ENCODE results near the gene SLC5A6.
"Not testable (repeated sequence)": the region's sequence is repeated elsewhere in the genome, so short reads cannot be mapped to it uniquely, and the experiment has no call there.

Gene SLC5A6

GRCh38 chr2:27204566-27204965 lies 7.5 kb downstream of the SLC5A6 start:
- no peak for DNase-seq (ENCODE audit: low read depth)

DNA sequence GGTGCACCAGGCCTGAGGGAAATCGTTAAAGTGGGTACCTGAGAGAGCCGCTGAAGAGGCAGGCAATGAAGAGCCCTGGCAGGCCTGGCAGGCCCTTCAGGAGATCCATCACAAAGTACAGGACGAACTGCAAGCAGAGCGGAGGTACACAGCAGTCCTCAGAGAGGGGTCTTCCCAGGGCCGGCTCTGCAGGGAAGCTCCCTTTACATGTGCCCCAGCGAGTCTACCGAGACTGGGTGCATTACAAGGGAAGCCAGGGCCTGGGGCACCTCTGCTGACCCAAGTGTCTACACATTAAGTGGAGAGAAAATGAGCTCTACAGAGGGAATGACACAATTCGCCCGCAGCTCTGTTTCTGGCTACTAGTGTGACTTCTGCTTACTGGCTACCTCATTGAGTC lies 8.3 kb downstream of the SLC5A6 start:
- DNase-seq (ENCODE audit: low read depth) = no peak

DNA sequence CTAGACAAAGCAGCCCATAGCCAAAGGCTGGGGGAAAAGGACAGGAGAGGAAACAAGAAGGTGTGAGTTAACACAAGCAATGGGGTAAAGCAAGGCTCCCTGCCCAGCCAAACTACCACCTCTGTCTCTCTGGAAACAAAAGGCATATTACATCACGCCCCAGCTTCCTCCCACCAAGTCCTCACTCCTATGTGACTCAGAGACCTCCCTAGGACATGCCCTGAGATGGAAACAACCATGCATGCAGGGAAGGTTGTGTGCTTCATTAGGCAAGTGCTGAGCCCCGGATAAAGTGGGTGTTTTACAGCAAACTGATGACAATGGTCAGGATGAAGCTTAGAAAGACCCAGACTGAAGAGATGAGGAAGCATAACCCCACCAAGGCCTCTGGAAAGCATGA lies 9.2 kb downstream of the SLC5A6 start:
- DNase-seq (ENCODE audit: low read depth) = no peak

DNA sequence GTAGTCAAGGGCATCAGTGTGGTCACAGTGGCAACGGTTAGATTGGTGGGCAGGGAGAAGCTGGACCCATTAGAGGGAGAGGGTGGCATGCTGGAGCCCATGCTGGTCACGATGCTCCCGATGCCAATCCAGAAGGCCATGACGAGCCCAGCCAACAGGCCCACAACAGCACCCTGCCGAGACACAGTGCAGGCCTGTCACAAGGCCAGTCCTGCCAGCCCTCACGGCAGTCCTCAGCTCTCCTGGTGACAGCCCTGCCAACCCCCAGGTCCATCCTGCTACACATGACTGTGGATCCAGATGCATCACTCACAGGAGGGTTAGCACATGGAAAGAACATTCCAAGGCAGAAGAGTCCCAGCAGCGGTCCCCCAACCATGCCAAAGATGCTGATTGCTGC lies 10.4 kb downstream of the SLC5A6 start:
- no peak for DNase-seq (ENCODE audit: low read depth)

- DNase-seq (ENCODE audit: low read depth) = no peak
Observed at GRCh38 chr2:27199241-27199640, 12.8 kb downstream of the SLC5A6 start.

DNA sequence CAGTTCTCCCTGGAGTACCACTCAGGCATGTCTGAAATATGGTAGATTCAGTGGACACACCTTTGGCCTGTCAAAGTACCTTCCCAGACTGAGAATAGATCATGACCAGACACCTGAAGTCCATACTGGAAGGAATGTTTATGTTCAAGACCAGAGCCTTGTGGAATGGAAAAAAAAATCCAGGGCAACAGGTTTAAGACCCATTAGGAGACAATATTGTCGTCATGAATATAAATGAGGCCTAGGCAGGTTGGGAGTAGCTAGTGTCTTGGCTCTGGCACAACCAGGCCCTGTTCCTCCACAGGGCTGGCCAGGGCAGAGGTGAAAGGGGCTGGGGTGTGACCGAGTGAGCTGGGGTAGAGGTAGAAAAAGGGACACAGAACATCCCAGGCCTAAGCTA lies 13.4 kb downstream of the SLC5A6 start:
- DNase-seq (ENCODE audit: low read depth) = no peak

DNA sequence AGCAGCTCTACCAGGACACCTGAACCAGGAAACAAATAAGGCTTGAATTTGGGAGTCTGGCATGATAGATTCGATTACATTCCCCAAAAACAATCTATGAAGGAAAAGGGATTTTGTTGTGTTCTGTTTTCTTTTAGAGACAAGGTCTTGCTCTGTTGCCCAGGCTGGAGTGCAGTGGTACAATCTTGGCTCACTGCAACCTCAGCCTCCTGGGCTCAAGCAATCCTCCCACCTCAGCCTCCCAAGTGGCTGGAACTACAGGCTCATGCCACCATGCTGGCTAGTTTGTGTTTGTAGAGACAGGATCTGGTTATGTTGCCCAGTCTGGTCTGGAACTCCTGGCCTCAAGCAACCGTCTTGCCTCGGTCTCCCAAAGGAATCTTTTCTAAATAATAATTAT lies 14.0 kb downstream of the SLC5A6 start:
- not testable (repeated sequence) for DNase-seq (ENCODE audit: low read depth)

GRCh38 chr2:27195799-27196198 lies 16.3 kb downstream of the SLC5A6 start:
- not testable (repeated sequence) for DNase-seq (ENCODE audit: low read depth)

GRCh38 chr2:27194538-27195354 lies 17.3 kb downstream of the SLC5A6 start:
- DNase-seq (ENCODE audit: low read depth) = no peak

DNA sequence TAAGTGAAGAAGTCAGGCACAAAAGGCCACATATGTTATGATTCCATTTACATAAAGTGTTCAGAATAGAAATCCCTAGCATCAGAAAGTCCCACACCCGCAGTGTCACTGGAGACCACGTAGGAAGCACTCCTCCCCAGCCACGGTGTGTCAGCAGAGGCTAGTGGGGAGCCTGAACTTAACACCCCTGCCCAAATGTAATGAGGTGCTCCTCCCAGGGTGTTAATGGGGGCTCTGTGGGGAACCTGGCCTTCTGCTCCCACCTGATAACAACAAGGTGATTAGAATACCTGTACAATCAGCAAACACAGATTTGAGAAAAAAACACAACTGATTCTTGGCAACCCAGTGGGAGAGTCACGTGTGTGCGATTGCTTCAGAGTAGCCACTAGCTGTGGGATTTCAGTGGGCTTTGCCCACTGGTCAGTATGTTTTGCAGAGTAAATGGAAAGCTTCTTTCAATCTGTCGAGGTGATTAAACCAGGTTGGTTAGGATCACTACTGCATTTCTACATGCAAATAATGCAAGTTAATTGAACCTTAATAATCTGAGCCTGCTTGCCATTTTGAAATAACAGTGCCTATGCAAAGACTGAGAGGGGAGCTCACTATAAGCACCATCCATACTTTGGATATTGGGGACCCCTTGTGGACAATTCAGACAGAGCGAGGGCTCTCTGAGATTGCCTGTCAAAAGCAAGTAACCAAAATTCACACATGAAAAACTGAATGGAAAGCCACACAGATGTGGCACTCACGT lies 20.8 kb downstream of the SLC5A6 start:
- DNase-seq (ENCODE audit: low read depth) = no peak

GRCh38 chr2:27189989-27190388 lies 22.1 kb downstream of the SLC5A6 start:
- DNase-seq (ENCODE audit: low read depth) = no peak

DNA sequence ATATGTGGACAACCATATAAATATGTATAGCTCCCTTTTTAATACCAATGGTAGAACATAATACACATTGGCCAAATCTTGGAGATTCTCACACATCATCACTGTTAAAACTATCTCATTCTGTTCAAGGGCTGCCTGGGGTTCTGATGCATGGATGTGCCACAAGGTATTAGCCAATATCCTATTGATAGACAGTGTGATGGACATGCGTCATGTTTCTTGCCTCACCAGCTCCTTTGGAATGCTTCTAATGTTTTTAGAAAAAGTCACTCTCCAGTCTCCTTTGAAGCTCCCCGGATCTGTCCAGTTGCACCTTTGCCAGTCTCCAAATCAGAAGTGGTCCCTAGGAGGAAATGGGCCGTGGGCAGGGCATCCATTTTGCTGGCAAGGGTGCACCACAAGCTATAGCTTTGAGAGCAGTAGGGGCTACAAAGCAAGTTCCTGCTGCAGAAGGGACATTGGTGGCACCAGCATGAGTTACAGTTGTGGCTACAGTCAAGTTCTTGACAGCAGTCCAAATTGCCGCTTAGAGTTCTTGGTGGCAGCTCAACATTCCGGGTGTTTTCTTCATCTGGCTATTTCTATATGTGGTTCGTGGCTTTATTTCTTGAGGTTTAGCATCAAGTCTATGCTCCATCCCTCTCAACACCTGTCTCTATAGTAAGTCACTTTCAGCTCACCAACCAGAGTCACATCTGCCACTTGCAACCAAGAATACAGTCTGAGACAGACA lies 25.3 kb downstream of the SLC5A6 start:
- DNase-seq (ENCODE audit: low read depth) = no peak

DNA sequence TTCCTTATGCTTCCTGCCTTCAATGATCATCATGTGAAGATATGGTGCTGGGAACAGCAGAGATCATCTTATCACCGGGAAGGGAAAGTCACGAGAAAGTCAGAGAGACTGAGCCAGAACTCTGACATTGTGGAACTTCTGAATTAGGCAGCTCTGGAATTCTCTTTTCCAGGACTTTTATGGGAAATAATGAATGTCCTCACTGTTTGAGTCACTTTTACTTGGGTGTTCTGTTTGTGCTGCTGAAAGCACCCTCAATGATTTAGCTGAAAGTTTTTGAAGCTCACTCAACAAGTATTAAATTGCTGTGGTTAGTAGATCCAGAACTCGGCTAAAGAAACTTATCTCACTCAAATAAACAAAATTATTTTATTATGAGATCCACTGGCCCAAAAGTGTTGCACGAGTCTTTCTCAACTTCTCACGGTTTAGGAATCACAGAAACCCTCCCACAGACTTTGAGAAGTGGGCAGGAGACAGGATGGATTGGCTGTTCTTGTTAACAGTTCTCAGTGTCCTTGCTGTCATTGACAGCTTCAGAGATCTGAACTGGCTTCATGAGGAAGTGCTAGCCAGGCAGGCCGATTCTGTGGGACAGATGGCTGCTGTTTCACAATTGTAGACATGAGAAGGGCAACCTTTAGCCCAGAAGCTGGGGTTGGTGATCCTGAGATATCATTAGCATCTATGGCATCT lies 26.6 kb downstream of the SLC5A6 start:
- peak; percentile 71 for DNase-seq (ENCODE audit: low read depth)

DNA sequence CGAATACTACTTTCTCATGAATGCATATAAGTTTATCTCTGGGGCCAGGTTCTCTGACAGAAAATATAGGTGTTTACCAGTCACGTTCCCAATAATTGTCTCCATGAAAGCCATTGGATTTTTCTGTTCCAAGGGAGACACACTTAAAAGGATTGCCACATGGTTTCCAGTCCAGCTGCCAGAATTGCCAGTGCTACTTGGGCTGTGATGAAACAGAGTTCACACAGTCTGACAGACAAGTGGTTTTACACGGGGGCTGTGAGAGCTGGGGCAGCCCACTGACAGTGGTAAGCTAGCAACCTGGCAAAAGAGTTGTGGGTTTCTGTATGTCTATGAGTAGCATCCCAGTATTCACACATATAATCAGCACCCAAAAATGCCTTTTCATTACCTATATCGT lies 28.0 kb downstream of the SLC5A6 start:
- no peak for DNase-seq (ENCODE audit: low read depth)

- DNase-seq (ENCODE audit: low read depth) = no peak
Observed at GRCh38 chr2:27182346-27182745, 29.7 kb downstream of the SLC5A6 start.

DNA sequence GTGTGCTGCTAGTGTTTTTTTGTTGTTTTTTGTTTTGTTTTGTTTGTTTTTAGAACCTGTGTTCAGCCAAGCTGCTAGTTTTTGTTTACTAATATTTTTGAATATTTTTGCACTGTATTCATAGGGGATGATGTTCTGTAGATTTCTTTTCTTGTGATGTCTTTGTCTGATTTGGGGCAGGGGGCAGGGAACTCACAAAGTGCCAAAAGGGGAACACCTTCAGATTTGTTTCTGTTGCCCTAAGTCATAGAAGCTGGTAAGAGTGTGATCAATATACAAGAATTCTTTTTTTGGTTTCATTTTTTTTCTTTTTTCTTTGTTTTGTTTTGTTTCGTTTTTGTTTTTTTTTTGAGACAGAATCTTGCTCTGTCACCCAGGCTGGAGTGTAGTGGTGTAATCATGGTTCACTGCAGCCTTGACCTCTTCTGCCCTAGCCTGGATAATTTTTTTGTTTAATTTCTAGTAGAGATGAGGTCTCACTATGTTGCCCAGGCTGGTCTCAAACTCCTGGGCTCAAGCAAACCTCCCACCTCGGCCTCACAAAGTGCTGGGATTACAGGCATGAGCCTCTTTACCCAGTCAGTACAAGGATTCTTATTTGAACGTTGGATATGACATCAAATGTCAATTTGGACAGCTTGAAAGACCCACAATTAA lies 32.6 kb downstream of the SLC5A6 start:
- DNase-seq (ENCODE audit: low read depth) = no peak

DNA sequence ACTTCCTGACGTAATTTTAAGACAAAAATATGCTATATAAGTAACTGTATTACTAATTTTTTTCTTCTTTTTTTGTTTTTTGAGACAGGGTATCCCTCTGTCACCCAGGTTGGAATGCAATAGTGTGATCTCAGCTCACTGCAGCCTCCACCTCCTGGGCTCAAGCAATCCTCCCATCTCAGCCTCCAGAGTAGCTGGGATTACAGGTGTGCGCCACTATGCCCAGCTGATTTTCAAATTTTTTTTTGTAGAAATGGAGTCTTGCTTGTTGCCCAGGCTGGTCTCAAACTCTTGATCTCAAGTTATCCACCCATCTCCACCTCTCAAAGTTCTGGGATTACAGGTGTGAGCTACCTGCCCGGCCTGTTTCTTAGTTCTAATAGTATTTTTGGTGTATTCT lies 33.6 kb downstream of the SLC5A6 start:
- DNase-seq (ENCODE audit: low read depth) = no peak

DNA sequence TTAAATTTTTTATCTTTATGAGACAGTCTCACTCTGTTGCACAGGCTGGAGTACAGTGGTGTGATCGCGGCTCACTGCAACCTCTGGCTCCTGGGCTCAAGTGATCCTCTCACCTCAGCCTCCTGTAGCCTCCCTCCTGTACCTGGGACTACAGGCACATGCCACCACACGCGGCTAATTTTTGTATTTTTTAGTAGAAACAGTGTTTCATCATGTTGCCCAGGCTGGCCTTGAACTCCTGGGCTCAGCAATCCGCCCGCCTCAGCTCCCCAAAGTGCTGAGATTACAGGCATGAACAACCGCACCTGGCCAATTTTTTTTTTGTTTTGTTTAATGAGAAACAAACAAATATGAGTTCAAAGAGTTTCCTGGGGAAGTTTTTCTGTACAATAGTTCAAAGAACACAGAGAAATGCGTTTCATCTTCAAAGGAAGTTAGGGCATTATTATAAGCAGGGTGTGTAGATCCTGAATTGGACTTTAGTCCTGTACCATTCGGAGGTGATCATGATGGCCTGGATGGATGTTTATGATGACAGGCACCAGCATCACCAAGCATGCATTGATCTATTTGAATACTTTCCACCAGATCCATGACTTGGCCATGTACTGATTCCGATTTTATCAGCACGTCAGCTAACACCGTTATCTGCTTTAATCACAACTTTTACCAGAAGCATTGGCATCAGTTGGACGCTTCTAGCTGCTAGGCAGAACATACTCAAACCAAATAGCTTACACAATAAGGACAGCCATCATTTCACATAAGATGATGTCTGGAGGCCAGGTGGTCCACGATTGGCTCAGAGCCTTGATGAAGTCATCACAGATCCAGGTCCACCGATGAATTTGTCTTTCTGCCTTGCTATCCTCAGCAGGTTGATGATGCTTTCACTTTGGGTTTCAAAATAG lies 34.4 kb downstream of the SLC5A6 start:
- no peak for DNase-seq (ENCODE audit: low read depth)

DNA sequence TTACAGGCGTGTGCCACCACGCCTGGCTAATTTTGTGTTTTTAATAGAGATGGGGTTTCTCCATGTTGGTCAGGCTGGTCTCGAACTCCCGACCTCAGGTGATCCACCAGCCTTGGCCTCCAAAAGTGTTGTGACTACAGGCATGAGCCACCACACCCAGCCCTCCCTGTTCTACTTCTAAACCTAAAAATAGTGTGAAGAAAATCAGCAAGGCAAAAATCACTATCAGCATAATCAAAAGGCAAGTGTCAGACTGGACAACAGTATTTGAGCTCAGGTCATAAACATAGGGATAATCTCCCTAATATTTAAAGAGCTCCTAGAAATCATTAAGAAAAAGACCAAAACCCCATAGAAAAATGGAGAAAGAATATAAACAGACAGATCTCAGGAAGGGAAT lies 36.3 kb downstream of the SLC5A6 start:
- DNase-seq (ENCODE audit: low read depth) = not testable (repeated sequence)

DNA sequence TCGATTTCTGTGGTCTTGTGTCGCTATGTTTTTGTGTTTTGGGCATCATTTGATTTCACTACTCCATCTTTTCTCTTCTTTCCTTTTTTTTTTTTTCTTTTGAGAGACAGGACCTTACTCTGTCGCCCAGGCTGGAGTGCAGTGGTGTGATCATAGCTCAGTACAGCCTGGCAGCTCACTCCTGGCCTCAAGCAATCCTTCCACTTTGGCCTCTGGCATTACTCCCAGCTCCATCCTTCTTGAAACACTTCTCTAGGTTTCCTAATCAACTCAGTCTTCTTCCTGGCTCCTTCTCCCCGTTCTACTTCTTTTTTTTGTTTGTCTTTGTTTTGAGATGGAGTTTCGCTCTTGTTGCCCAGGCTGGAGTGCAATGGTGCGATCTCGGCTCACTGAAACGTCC lies 36.7 kb downstream of the SLC5A6 start:
- DNase-seq (ENCODE audit: low read depth) = no peak

- DNase-seq (ENCODE audit: low read depth) = no peak
Observed at GRCh38 chr2:27174638-27175037, 37.4 kb downstream of the SLC5A6 start.

Measured in GM04504 (cell line).